ENCODE measurements around the gene QDPR.

GRCh38 chr4:17492058-17492741 lies 19.7 kb downstream of the QDPR start:
- TF ChIP-seq CTCF (IDR thresholded peaks at IDR 0.05) (no peak), POLR2A (IDR thresholded peaks at IDR 0.05) (no peak)
